KMS-11 (cell line): ENCODE data around the gene EPG5.

Experiments used
- H2AFZ ChIP-seq: fragments of 200-600 bp; sonication (generic); 2 replicates; pipeline ENCODE4 v1.6.1; 2016; ENCODE audit warnings: antibody characterized with exemption, mixed run types, low read depth
- H3K27ac ChIP-seq: fragments of 200-600 bp; sonication (generic); 2 replicates; pipeline ENCODE4 v1.6.1; 2016; ENCODE audit warnings: mild to moderate bottlenecking, mixed run types
- H3K27me3 ChIP-seq: fragments of 200-600 bp; sonication (generic); 2 replicates; pipeline ENCODE4 v1.6.1; 2017; ENCODE audit warnings: mild to moderate bottlenecking, low read depth, mixed run types, moderate library complexity; ENCODE audit not compliant: insufficient read depth
- H3K36me3 ChIP-seq: fragments of 200-600 bp; sonication (generic); 2 replicates; pipeline ENCODE4 v1.6.1; 2017; ENCODE audit warnings: mild to moderate bottlenecking, mixed run types; ENCODE audit not compliant: insufficient read depth
- H3K4me1 ChIP-seq: fragments of 200-600 bp; sonication (generic); 2 replicates; pipeline ENCODE4 v1.6.1; 2016; ENCODE audit warnings: mild to moderate bottlenecking, low read depth, mixed run types; ENCODE audit not compliant: poor library complexity, severe bottlenecking
- H3K4me2 ChIP-seq: fragments of 200-600 bp; sonication (generic); 2 replicates; pipeline ENCODE4 v1.7.0; 2016; ENCODE audit warnings: mild to moderate bottlenecking, mixed run types
- H3K4me3 ChIP-seq: fragments of 200-600 bp; sonication (generic); IDR thresholded peaks from 2 replicates; pipeline ENCODE4 v1.6.1; 2017; ENCODE audit warnings: low read depth, low read length, mixed read lengths; ENCODE audit not compliant: insufficient read depth
- H3K79me2 ChIP-seq: fragments of 200-600 bp; sonication (generic); 2 replicates; pipeline ENCODE4 v1.6.1; 2016; ENCODE audit warnings: low read depth, mixed run types; ENCODE audit not compliant: insufficient read depth
- H3K9ac ChIP-seq: fragments of 200-600 bp; sonication (generic); 2 replicates; pipeline ENCODE4 v1.6.1; 2016; ENCODE audit warnings: mild to moderate bottlenecking, mixed run types
- H4K20me1 ChIP-seq: fragments of 200-600 bp; sonication (generic); 2 replicates; pipeline ENCODE4 v1.6.1; 2016; ENCODE audit warnings: mild to moderate bottlenecking, mixed run types; ENCODE audit not compliant: insufficient read depth
- CTCF ChIP-seq: fragments of 200-600 bp; sonication (generic); conservative IDR thresholded peaks from 2 replicates; pipeline ENCODE4 v1.6.1; 2017; ENCODE audit warnings: low read depth, mild to moderate bottlenecking, antibody characterized with exemption, low read length, moderate library complexity, mixed read lengths

EPG5 gene

DNA sequence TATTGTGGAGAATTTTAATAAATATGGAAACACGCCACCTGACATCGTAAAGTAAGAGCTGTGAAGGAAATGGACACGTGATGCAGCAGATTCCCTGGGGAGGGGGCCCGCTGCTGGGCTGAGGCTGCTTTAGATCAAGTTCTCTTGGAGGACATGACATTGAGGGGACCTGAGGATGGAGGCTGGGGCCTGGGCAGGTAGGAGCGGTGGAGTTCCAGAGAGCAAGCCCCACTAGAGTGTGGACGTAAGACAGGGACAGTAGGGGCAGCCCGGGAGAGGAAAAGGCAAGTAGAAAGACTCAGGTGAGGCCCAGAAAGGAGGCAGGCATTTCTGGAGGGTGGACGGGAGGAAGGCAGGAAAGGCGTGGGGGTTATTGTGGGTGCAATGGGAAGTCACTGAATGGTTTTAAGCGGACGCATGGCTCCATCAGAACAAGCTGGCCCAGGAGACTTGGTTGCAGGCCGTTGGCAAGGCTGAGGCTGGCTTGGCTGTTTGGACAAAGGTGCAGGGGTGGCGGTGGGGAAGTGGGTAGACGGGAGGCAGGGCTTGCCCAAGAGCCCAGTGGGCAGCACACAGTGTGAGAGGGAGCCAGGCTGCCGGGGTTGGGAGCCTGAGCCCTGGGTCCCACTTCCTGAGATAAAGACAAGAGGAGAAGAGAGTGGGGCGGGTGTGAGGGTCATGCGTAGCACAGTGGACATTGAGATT lies 125.9 kb downstream of the EPG5 start:
- Histone ChIP-seq H3K4me1 (no peaks in the 10 kb centered on the region), H3K27me3 (no peaks in the 10 kb centered on the region), H3K27ac (no peak overlapping the region), H3K4me2 (no peak overlapping the region), H2AFZ (no peak overlapping the region), H3K4me3 (no peak overlapping the region), H3K79me2 (no peaks in the 10 kb centered on the region), H3K9ac (no peak overlapping the region), H3K36me3 (no peaks in the 10 kb centered on the region), H4K20me1 (no peaks in the 10 kb centered on the region)
- no peak for TF ChIP-seq CTCF

- Histone ChIP-seq H4K20me1 (no peaks in the 10 kb centered on the region), H3K36me3 (no peaks in the 10 kb centered on the region), H3K27ac (no peak overlapping the region), H3K9ac (no peak overlapping the region), H3K4me2 (no peak overlapping the region), H3K4me3 (no peak overlapping the region), H2AFZ (no peak overlapping the region), H3K27me3 (no peaks in the 10 kb centered on the region), H3K79me2 (no peaks in the 10 kb centered on the region), H3K4me1 (no peaks in the 10 kb centered on the region)
- peak; percentile 41; the same call in 1 of the 2 replicates for TF ChIP-seq CTCF
Observed at GRCh38 chr18:45839414-45840395, 127.4 kb downstream of the EPG5 start.

DNA sequence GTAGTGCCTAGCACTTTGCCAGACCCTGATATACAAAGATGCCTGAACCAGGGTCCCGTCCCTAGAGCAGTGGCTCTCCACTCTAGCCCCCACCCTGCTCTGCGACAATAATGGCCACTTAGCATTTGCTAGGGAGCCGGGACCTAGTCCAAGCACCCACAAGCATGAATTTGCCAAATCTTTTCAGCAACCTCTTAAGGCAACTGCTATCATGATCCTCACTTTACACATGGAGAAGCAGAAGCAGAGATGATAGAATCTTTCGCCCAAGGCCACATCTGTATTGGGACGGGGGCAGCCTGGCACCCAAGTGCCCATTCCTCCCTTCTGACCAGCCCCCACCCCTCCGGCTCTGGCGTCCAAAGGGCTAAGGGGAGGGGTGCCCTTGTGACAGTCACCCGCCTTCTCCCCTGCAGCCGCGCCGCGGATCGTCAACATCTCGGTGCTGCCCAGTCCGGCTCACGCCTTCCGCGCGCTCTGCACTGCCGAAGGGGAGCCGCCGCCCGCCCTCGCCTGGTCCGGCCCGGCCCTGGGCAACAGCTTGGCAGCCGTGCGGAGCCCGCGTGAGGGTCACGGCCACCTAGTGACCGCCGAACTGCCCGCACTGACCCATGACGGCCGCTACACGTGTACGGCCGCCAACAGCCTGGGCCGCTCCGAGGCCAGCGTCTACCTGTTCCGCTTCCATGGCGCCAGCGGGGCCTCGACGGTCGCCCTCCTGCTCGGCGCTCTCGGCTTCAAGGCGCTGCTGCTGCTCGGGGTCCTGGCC lies 128.6 kb downstream of the EPG5 start:
- Histone ChIP-seq H3K79me2 (no peaks in the 10 kb centered on the region), H3K36me3 (no peaks in the 10 kb centered on the region), H3K9ac (no peak overlapping the region), H3K27ac (no peak overlapping the region), H4K20me1 (no peaks in the 10 kb centered on the region), H3K4me3 (no peak overlapping the region), H3K4me1 (no peaks in the 10 kb centered on the region), H3K27me3 (no peaks in the 10 kb centered on the region), H2AFZ (no peak overlapping the region; the same call in 1 of the 2 replicates), H3K4me2 (no peak overlapping the region)
- no peak for TF ChIP-seq CTCF

- no peak overlapping the region for H3K27ac ChIP-seq
- H3K79me2 ChIP-seq: no peaks in the 10 kb centered on the region
- TF ChIP-seq CTCF: no peak
- no peak overlapping the region for H3K9ac ChIP-seq
- H4K20me1 ChIP-seq: no peaks in the 10 kb centered on the region
- H3K4me2 ChIP-seq: peak overlapping the region; percentile 40; the same call in 1 of the 2 replicates
- H3K4me1 ChIP-seq: no peaks in the 10 kb centered on the region
- H2AFZ ChIP-seq: peak overlapping the region; percentile 45; the same call in 1 of the 2 replicates
- H3K27me3 ChIP-seq: no peaks in the 10 kb centered on the region
- no peaks in the 10 kb centered on the region for H3K36me3 ChIP-seq
- H3K4me3 ChIP-seq: no peak overlapping the region
Observed at GRCh38 chr18:45837283-45838070, 129.7 kb downstream of the EPG5 start.
